HG03175 (cell line): ENCODE data around the gene WASF2.

Experiments
- ATAC-seq: cut with Tn5 transposase; IDR thresholded peaks from one replicate; pipeline ENCODE4 v1.9.1; 2021; ENCODE audit warnings: mild to moderate bottlenecking, moderate library complexity; ENCODE audit not compliant: unreplicated experiment

The WASF2 gene

GRCh38 chr1:27380766-27381733, 108.9 kb downstream of the WASF2 start:
- ATAC-seq = no peak

DNA sequence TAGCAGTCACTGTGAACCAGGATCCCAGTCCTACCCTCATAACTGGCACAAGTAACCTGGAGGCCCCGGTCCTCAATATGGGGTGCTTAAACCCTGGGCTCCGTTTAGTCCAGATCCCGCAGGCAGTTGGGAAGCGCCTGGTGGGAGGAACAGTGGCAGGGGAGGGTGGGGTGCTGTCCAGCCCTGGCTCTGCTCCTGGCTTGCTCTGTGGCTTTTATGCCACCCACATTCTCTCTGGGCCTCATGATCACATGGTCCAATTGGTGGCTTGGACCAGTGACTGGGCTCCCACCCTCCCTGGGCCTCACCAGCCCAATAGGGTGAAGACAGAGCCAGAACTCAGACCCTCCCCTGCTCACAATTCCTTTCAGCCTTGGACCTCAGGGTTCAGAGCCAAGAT, 109.7 kb downstream of the WASF2 start:
- ATAC-seq = no peak

- no peak for ATAC-seq
These were observed 110.3 kb downstream of the WASF2 start for GRCh38 chr1:27379564-27380122.

GRCh38 chr1:27377760-27378495, 112.0 kb downstream of the WASF2 start:
- no peak for ATAC-seq

DNA sequence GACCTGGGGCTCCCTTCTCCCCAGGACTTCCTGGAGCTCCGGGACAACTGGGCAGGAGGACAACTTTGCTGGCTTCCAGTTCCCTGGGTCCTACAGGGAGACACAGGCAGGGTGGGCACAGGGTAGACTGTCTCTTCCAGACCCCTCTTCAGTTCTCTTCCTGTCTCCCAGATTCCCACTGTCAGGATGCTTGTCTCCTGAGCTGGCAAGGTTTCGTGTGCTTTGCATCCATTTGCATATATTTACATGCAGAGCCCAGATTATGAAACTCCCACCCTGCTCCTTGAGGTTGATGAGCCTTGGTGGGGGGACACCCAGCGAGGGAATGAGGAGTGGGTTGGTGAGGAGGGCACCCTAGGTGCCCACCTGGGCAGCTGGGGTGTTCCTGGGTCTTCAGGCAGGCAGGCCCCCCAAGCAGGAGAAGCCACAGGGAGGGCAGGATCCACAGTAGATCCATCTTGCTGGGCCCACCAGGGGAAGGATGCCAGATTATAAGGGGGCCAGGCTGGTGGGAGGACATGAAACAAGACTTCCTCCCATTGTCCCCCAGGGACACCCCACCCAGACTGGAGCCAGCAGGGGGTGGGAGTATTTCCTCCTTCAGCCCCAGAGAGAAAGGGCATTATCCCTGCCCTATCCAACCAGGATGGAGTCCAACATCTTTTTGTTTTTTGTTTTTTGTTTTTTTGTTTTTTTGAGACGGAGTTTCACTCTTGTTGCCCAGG, 115.4 kb downstream of the WASF2 start, which contains the start of gene FCN3:
Gene FCN3 (minus strand): TSS at position 463 of the 725 bp plus-strand sequence. CDS start 6 bp downstream, at position 457.
- no peak for ATAC-seq

- no peak for ATAC-seq
These were observed 116.9 kb downstream of the WASF2 start for GRCh38 chr1:27372808-27373690.

GRCh38 chr1:27372022-27372807, 117.8 kb downstream of the WASF2 start:
- no peak for ATAC-seq

- ATAC-seq = no peak
These were observed 120.9 kb downstream of the WASF2 start for GRCh38 chr1:27368869-27369582.

- ATAC-seq = no peak
These were observed 122.8 kb downstream of the WASF2 start for GRCh38 chr1:27367160-27367650.

DNA sequence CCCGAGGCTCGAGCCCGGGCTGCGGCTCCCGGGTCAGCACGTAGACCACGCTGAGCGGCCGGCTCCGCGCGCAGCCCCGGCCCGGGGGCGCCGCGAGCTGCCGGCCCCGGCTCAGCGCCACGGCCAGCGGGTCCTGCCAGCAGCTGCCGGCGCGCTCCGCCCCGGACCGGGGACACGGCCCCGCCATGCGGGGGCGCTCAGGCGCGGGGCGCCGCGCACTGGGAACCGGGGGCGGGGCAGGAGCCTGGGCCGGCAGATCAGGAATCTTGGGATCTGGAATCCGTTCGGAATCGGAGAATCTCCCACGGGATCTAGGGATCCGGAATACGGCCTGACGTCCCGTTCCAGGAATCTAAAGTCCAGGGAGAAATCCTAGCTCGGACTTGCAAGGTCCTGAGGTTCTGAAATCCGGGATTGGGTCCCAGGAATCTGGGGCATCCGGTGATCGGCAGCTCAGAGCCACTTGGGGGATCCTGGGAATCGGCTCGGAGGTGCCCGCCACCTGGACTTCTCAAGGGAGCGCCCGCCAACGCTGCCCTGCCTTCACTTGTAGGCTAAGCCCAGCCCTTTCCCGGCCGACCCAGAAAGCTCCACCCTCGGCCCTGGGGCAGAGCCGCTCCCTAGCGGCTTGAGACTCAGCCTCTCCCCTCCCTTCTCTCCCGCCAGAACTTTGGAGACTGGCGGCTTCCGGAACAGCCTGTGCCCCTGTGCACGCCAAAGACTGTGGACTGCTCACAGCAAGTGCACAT, 123.4 kb downstream of the WASF2 start, which contains the start of gene MAP3K6:
Gene MAP3K6 (minus strand): TSS at position 551 of the 749 bp plus-strand sequence. CDS start 364 bp downstream, at position 187.
- no peak for ATAC-seq

- ATAC-seq = no peak
These were observed 123.9 kb downstream of the WASF2 start for GRCh38 chr1:27366113-27366410.

GRCh38 chr1:27365372-27366112, 124.4 kb downstream of the WASF2 start:
- no peak for ATAC-seq

DNA sequence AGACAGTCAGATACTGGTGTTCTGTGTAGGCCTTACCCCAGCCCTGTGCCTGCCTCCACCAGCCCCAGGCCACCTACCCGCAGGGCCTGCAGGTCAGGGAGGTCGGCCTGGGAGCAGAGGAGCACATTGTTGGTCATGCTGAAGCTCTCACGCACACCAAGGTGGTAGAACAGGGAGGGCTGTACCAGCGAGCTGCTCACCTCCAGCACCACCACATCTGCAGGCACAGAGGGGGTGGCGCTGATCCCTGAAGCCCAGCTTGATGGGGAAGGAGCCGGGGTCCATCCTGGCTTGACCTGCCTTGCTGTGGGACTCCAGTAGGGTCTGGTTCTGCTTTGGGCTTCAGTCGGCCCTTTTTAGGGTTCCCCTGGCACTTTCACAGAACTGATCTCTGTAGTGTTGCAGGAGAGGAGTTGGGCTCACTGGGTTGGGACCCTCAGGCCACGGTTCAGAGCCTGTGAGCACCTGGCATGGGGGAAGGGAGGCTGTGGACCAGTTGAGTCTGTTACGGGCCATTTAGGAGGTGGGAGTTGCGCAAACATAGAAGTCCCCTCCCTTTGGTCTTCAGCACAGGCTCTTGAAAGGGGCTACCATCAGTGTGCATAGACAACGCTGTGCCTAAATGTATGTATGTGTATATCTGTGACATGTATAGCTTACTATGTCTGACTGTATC, 125.1 kb downstream of the WASF2 start:
- no peak for ATAC-seq

- no peak for ATAC-seq
These were observed 125.9 kb downstream of the WASF2 start for GRCh38 chr1:27363766-27364695.

- ATAC-seq = no peak
These were observed 128.4 kb downstream of the WASF2 start for GRCh38 chr1:27361553-27361952.
